Skeletal muscle tissue (tissue), 4 donors: ENCODE measurements around the gene COL4A5. TPM values are rescaled to one million over a fixed set of nuclear protein-coding genes. Genes with fewer than 3 reads are reported as not detected.

Source experiments
- H3K27ac ChIP-seq: one replicate; pipeline ENCODE4 v1.7.0; 2013; ENCODE audit warnings: mild to moderate bottlenecking, low read depth, low read length, inconsistent platforms
- H3K27me3 ChIP-seq, 3 donors: one replicate each; pipeline ENCODE4 v1.7.0; 2013; ENCODE audit warnings: low read length in 3 of 3; ENCODE audit not compliant: control insufficient read depth in 3 of 3, insufficient read depth in 3 of 3
- H3K36me3 ChIP-seq, 3 donors: one replicate each; pipeline ENCODE4 v1.7.0; 2013; ENCODE audit warnings: low read length in 3 of 3; ENCODE audit not compliant: control insufficient read depth in 3 of 3, insufficient read depth in 3 of 3
- H3K4me1 ChIP-seq, 3 donors: one replicate each; pipeline ENCODE4 v1.7.0; 2013; ENCODE audit warnings: low read length in 3 of 3, mild to moderate bottlenecking in 3 of 3; ENCODE audit not compliant: control insufficient read depth in 3 of 3, insufficient read depth in 3 of 3
- H3K4me3 ChIP-seq, 3 donors: one replicate each; pipeline ENCODE4 v1.7.0; 2013; ENCODE audit warnings: low read length in 3 of 3
- H3K9ac ChIP-seq, 3 donors: one replicate each; pipeline ENCODE4 v1.7.0; 2013; ENCODE audit warnings: low read length in 3 of 3, mild to moderate bottlenecking in 3 of 3, moderate library complexity in 2 of 3, low read depth in 1 of 3
- H3K9me3 ChIP-seq, 3 donors: one replicate each; pipeline ENCODE4 v1.7.0; 2013; ENCODE audit warnings: low read length in 3 of 3; ENCODE audit not compliant: control insufficient read depth in 3 of 3
- total RNA-seq: library from RNA; depleted of rRNA; stranded (reverse); fragments of >200 nt; gene quantifications from one replicate; pipeline ENCODE4 v1.2.3, GENCODE V29; 2014
- donor health status: Osteomylitis.

Gene COL4A5
- total RNA-seq, 1 donor from 2014 or later, result 17.2 TPM

DNA sequence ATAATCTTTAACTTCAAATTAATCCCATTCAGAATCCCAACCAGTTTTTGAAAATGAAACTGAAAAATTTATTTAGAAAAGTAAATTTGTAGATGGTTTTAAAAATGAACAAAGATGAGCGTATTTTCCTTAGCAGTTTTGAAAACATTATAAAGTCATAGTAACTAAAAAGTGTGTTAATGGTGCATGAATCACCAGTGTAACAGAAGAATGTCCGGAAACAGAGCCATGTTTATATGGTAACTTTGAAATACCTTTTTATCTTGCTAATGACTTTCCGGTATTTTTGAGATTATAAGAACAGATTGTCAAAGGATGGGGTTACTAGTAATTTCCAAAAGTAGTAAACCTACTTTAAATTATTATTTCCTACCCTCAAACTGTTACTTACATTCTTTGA is 150.9 kb downstream of the COL4A5 start:
- Histone ChIP-seq H3K9ac (no peak overlapping the region), H3K27ac (no peak overlapping the region), H3K4me1 (no peaks in the 10 kb centered on the region), H3K9me3 (no peaks in the 10 kb centered on the region), H3K4me3 (no peak overlapping the region), H3K36me3 (peaks cover 0 to 5% (median 0%) of the 10 kb centered on the region in 3 donors), H3K27me3 (no peaks in the 10 kb centered on the region)

DNA sequence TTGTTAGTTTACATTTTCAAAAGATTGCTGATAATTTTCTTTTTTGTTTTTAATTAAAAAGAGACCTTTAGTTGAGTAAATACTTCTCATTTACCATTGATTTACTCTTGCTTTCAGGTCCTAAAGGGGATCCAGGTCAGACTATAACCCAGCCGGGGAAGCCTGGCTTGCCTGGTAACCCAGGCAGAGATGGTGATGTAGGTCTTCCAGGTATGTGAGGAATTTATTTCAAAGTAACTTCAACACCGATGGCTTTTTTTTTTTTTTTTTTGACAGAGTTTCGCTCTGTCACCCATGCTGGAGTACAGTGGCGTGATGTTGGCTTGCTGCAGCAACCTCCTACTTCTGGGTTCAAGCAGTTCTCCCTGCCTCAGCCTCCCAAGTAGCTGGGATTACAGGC is 161.6 kb downstream of the COL4A5 start:
- no peaks in the 10 kb centered on the region for H3K36me3 ChIP-seq
- H3K9ac ChIP-seq, result no peak overlapping the region
- no peaks in the 10 kb centered on the region for H3K4me1 ChIP-seq
- H3K4me3 ChIP-seq, result no peak overlapping the region
- H3K9me3 ChIP-seq, result peaks cover 0 to 2% (median 0%) of the 10 kb centered on the region in 3 donors
- no peaks in the 10 kb centered on the region for H3K27me3 ChIP-seq
- H3K27ac ChIP-seq, result no peak overlapping the region

DNA sequence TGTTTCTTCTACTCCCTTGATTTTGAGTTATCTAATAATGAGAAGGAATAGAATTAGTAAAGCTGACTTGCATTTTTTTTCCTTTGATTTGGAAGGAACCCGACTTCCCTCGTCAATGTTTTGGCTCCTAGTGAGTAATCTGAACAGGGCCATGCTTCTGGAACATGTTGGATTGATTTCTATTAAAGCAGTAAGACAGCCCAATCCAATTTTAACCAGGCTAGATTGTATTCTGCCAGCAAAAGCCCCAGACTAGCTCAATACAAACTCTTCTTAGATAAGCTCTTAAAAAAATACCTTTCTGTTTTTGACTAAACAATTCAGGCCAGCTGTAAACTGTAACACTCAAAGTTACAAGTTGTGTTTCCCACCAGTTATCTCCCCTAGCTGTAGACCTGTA is 170.5 kb downstream of the COL4A5 start:
- no peak overlapping the region for H3K9ac ChIP-seq
- no peaks in the 10 kb centered on the region for H3K27me3 ChIP-seq
- no peaks in the 10 kb centered on the region for H3K36me3 ChIP-seq
- H3K27ac ChIP-seq, result no peak overlapping the region
- no peaks in the 10 kb centered on the region for H3K9me3 ChIP-seq
- H3K4me3 ChIP-seq, result no peak overlapping the region
- H3K4me1 ChIP-seq, result no peaks in the 10 kb centered on the region

DNA sequence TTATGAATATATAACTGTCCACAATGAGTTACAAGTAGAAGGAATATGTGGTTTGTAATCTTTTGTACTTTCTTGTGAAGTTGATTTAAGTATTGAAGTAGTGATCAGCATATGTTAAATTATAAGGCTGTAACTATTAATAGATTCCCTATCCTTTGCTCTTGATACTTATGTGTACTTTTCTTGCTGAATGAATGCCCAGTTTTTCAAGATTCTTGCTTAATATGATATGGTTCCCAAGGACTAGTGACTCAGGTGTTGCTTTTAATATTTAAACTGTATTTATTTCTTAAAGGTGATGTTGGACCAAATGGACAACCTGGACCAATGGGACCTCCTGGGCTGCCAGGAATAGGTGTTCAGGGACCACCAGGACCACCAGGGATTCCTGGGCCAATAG is 175.0 kb downstream of the COL4A5 start:
- no peak overlapping the region for H3K4me3 ChIP-seq
- no peak overlapping the region for H3K27ac ChIP-seq
- no peaks in the 10 kb centered on the region for H3K4me1 ChIP-seq
- H3K36me3 ChIP-seq, result no peaks in the 10 kb centered on the region
- H3K27me3 ChIP-seq, result no peaks in the 10 kb centered on the region
- H3K9me3 ChIP-seq, result no peaks in the 10 kb centered on the region
- no peak overlapping the region for H3K9ac ChIP-seq

DNA sequence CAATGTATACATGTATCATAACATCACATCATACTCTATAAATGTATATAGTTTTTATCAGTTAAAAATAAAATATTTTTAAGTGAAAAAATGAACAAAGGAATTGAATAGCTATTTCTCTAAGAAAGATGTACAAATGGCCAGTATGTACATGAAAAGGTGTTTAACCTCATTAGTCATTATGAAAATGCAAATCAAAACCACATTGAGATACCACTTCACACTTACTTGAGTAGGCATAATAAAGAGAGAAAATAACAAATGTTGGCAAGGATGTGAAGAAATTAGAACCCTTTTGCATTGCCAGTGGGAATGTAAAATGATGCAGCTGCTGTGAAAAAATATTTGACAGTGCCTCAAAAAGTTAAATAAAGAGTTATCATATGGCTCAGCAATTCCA is 201.2 kb downstream of the COL4A5 start:
- Histone ChIP-seq H3K9me3 (no peaks in the 10 kb centered on the region), H3K4me3 (no peak overlapping the region), H3K4me1 (no peaks in the 10 kb centered on the region), H3K36me3 (no peaks in the 10 kb centered on the region), H3K27me3 (no peaks in the 10 kb centered on the region), H3K27ac (no peak overlapping the region), H3K9ac (no peak overlapping the region)

DNA sequence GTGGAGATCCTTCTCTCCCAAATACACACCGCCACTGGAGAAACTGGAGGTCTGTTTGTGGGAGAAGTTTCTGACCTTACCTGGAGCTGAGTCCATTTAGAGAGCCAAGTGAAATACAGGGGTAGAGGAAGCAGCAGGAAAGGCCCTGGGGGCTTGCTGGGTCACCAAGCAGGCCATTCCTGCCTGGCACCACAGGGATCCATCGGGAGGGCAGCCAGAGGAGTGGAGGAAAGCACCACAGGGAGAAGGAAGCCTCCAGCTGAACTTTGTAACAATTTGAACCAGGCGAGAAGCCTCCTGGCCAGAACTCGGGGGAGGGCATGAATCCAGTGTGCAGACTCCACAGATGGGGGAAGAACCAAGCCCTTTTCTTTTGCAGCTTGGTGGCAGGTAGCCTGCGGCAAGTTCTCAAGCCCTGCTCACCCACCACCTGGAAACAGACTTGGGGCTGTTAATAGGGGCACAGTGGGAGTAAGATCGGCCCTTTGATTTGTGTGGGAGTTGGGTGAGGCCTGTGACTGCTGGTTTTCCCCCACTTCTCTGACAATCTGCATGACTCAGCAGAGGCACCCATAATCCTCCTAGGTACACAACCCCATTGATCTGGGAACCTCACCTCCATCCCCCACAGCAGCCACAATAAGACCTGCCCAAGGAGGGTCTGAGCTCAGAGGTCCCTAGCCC is 202.1 kb downstream of the COL4A5 start:
- H3K4me1 ChIP-seq, result no peaks in the 10 kb centered on the region
- no peak overlapping the region for H3K9ac ChIP-seq
- no peaks in the 10 kb centered on the region for H3K27me3 ChIP-seq
- no peaks in the 10 kb centered on the region for H3K9me3 ChIP-seq
- no peaks in the 10 kb centered on the region for H3K36me3 ChIP-seq
- H3K4me3 ChIP-seq, result no peak overlapping the region
- no peak overlapping the region for H3K27ac ChIP-seq

DNA sequence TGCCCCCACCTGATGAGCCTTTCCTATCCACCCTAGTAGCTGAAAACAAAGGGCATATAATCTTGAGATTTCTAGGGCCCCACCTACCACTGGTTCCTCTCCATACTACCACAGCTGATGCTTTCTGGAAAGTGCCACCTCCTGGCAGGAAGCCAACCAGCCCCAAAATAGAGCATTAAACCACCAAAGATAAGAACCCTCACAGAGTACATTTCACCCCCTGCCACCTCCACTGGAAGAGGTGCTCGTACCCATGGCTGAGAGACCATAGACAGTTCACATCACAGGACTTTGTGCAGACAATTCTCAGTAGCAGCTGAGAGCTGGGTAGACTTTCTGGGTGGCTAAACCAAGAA is 202.6 kb downstream of the COL4A5 start:
- Histone ChIP-seq H3K27me3 (no peaks in the 10 kb centered on the region), H3K27ac (no peak overlapping the region), H3K4me1 (no peaks in the 10 kb centered on the region), H3K9ac (no peak overlapping the region), H3K4me3 (no peak overlapping the region), H3K9me3 (no peaks in the 10 kb centered on the region), H3K36me3 (no peaks in the 10 kb centered on the region)

DNA sequence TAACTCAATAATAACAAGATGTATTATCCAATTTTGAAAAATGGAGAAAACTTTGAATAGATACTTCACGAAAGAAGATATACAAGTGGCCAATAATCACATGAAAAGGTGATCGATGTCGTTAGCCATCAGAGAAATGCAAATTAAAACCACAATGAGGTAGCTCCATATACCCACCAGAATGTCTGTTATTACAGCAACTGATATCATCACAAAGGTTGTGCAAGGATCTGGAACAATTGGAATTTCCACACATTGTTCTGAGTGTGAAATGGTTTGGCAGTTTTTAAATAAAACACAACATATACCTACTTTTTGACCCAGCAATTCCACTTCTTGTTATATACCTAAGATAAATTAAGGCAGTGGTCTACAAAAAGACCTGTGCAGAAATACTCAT is 225.1 kb downstream of the COL4A5 start:
- no peak overlapping the region for H3K9ac ChIP-seq
- H3K36me3 ChIP-seq, result no peaks in the 10 kb centered on the region
- H3K4me1 ChIP-seq, result no peaks in the 10 kb centered on the region
- no peaks in the 10 kb centered on the region for H3K9me3 ChIP-seq
- H3K27me3 ChIP-seq, result no peaks in the 10 kb centered on the region
- no peak overlapping the region for H3K27ac ChIP-seq
- H3K4me3 ChIP-seq, result no peak overlapping the region

DNA sequence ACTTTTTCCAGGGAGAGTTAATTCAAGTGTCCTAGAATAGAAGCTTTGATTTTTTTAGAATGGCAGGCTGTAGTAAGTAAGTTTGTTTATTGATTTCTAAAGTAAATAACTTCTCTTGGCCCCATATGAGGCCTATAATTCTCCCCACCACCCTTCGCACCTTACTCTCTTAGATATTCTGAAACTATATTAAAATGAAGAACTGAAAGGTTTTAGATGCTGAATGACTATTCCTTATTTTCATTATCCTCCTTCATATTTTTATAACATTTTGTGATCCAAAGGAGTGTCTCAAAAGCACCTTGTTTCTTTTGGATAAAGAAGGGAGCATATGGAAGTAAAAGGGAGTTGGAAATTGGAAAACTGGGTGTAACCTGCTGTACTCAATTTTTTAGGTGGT is 226.5 kb downstream of the COL4A5 start:
- Histone ChIP-seq H3K4me1 (no peaks in the 10 kb centered on the region), H3K27ac (no peak overlapping the region), H3K27me3 (no peaks in the 10 kb centered on the region), H3K36me3 (no peaks in the 10 kb centered on the region), H3K4me3 (no peak overlapping the region), H3K9ac (no peak overlapping the region), H3K9me3 (no peaks in the 10 kb centered on the region)

DNA sequence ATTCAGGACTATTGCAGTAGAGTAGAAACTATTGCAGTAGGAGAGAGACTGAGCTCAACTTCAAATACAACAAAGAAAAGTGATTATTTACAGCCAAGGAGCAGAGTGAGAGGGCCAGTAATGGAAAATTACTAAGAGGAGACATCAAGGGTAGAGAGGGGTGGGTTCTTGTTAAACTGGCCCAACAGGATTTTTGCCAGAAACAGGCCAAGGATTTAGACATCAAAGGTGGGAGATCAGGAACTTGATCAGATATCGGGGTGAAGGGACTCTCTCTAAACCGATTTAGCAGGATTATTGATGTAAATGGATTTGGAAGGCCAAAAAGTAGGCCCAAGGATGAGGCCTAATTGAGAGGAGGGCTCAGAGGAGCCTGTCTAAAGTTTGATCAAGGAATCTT is 231.9 kb downstream of the COL4A5 start:
- Histone ChIP-seq H3K27me3 (no peaks in the 10 kb centered on the region), H3K36me3 (no peaks in the 10 kb centered on the region), H3K27ac (no peak overlapping the region), H3K9ac (no peak overlapping the region), H3K4me3 (no peak overlapping the region), H3K9me3 (no peaks in the 10 kb centered on the region), H3K4me1 (no peaks in the 10 kb centered on the region)

DNA sequence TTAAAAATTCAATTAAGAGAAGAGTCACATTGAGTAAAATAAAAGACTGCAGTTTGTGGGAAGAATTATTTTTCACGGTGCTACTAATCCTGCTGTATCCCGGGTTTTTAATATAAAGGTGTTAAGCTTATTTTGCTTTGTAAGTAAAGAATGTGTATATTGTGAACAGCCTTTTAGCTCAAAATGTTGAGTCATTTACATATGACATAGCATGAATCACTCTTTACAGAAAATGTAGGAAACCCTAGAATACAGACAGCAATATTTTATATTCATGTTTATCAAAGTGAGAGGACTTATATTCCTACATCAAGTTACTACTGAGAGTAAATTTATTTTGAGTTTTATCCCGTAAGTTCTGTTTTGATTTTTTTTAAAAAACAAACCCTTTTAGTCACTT is 257.1 kb downstream of the COL4A5 start:
- no peak overlapping the region for H3K4me3 ChIP-seq
- no peak overlapping the region for H3K9ac ChIP-seq
- H3K36me3 ChIP-seq, result peaks cover 0 to 2% (median 0%) of the 10 kb centered on the region in 3 donors
- no peak overlapping the region for H3K27ac ChIP-seq
- no peaks in the 10 kb centered on the region for H3K4me1 ChIP-seq
- no peaks in the 10 kb centered on the region for H3K27me3 ChIP-seq
- no peaks in the 10 kb centered on the region for H3K9me3 ChIP-seq
